Loucy (cell line): Measurements from ENCODE around the gene NEK6.

Source experiments
- H2AFZ ChIP-seq: fragments of 200-600 bp; sonication (generic); 2 replicates; pipeline ENCODE4 v1.6.0; 2016; ENCODE audit warnings: antibody characterized with exemption, mild to moderate bottlenecking, low read length, moderate library complexity
- H3F3A ChIP-seq: fragments of 200-600 bp; 2 replicates; pipeline ENCODE4 v1.6.0; 2016; ENCODE audit warnings: antibody characterized with exemption, low read depth, mild to moderate bottlenecking
- H3K27me3 ChIP-seq: fragments of 200-600 bp; sonication (generic); 2 replicates; pipeline ENCODE4 v1.6.1; 2014; ENCODE audit warnings: low read length, mild to moderate bottlenecking; ENCODE audit not compliant: insufficient read depth, poor library complexity, severe bottlenecking
- H3K36me3 ChIP-seq: fragments of 200-600 bp; sonication (generic); 2 replicates; pipeline ENCODE4 v1.6.1; 2016; ENCODE audit warnings: low read length; ENCODE audit not compliant: insufficient read depth
- H3K4me1 ChIP-seq: fragments of 200-600 bp; sonication (generic); 2 replicates; pipeline ENCODE4 v1.5.1; 2014; ENCODE audit warnings: low read length, mild to moderate bottlenecking; ENCODE audit not compliant: insufficient read depth, poor library complexity, severe bottlenecking
- H3K4me2 ChIP-seq: fragments of 200-600 bp; sonication (generic); 2 replicates; pipeline ENCODE4 v1.6.0; 2014; ENCODE audit warnings: antibody characterized with exemption, low read length, low read depth, mild to moderate bottlenecking; ENCODE audit not compliant: poor library complexity, severe bottlenecking
- H3K4me3 ChIP-seq: fragments of 200-600 bp; sonication (generic); 2 replicates; pipeline ENCODE4 v1.5.1; 2014; ENCODE audit warnings: low read length, mild to moderate bottlenecking, mixed read lengths; ENCODE audit not compliant: poor library complexity, severe bottlenecking
- H3K79me2 ChIP-seq: fragments of 200-600 bp; sonication (generic); 2 replicates; pipeline ENCODE4 v1.6.1; 2014; ENCODE audit warnings: low read length; ENCODE audit not compliant: insufficient read depth
- H3K9ac ChIP-seq: fragments of 200-600 bp; sonication (generic); 2 replicates; pipeline ENCODE4 v1.6.0; 2014; ENCODE audit warnings: mild to moderate bottlenecking, low read depth, low read length, moderate library complexity; ENCODE audit not compliant: poor library complexity, severe bottlenecking
- H3K9me2 ChIP-seq: fragments of 200-600 bp; sonication (generic); replicated peaks from 2 replicates; pipeline ENCODE4 v1.6.1; 2016; ENCODE audit warnings: low read depth, low read length, mixed read lengths
- H3K9me3 ChIP-seq: fragments of 200-600 bp; sonication (generic); 2 replicates; pipeline ENCODE4 v1.6.1; 2014; ENCODE audit warnings: mild to moderate bottlenecking, antibody characterized with exemption, low read length, low read depth; ENCODE audit not compliant: insufficient read depth
- H4K20me1 ChIP-seq: fragments of 200-600 bp; sonication (generic); 2 replicates; pipeline ENCODE4 v1.6.0; 2014; ENCODE audit warnings: antibody characterized with exemption, low read length, mild to moderate bottlenecking; ENCODE audit not compliant: insufficient read depth, poor library complexity, severe bottlenecking
- CTCF ChIP-seq: fragments of 200-600 bp; sonication (generic); conservative IDR thresholded peaks from 2 replicates; pipeline ENCODE4 v1.5.1; 2014; ENCODE audit warnings: mild to moderate bottlenecking, antibody characterized with exemption, low read length
- EZH2phosphoT487 ChIP-seq: fragments of 200-600 bp; IDR thresholded peaks from 2 replicates; pipeline ENCODE4 v1.6.1; 2018; ENCODE audit warnings: antibody characterized with exemption, mild to moderate bottlenecking, moderate library complexity, borderline replicate concordance

NEK6 gene

GRCh38 chr9:124389146-124389939 lies 131.6 kb downstream of the NEK6 start:
- no peaks in the 10 kb centered on the region for H3K9me2 ChIP-seq
- no peak overlapping the region for H3K9ac ChIP-seq
- H3K79me2 ChIP-seq = peaks cover 98% of the 10 kb centered on the region
- no peak overlapping the region for H3K4me3 ChIP-seq
- no peak overlapping the region for H2AFZ ChIP-seq
- TF ChIP-seq EZH2phosphoT487 (no peak), CTCF (no peak)
- H3K4me1 ChIP-seq = peaks cover 19% of the 10 kb centered on the region
- no peak overlapping the region for H3K4me2 ChIP-seq
- peaks cover 29% of the 10 kb centered on the region for H4K20me1 ChIP-seq
- H3K27me3 ChIP-seq = no peaks in the 10 kb centered on the region
- H3K9me3 ChIP-seq = no peaks in the 10 kb centered on the region
- H3F3A ChIP-seq = no peaks in the 10 kb centered on the region
- peaks cover 16% of the 10 kb centered on the region; the same call in 1 of the 2 replicates for H3K36me3 ChIP-seq

- Histone ChIP-seq H3K9ac (no peak overlapping the region), H3F3A (no peaks in the 10 kb centered on the region), H3K79me2 (peaks cover 94% of the 10 kb centered on the region), H2AFZ (no peak overlapping the region), H3K36me3 (peaks cover 12% of the 10 kb centered on the region; the same call in 1 of the 2 replicates), H3K4me1 (peaks cover 26% of the 10 kb centered on the region), H3K4me2 (no peak overlapping the region), H3K4me3 (no peak overlapping the region), H3K9me3 (no peaks in the 10 kb centered on the region), H4K20me1 (peaks cover 34% of the 10 kb centered on the region), H3K9me2 (no peaks in the 10 kb centered on the region), H3K27me3 (no peaks in the 10 kb centered on the region)
- TF ChIP-seq CTCF (no peak), EZH2phosphoT487 (no peak)
These were observed 133.3 kb downstream of the NEK6 start for GRCh38 chr9:124390794-124391658.

- H3K9ac ChIP-seq = no peak overlapping the region
- no peak overlapping the region for H3K4me2 ChIP-seq
- no peaks in the 10 kb centered on the region for H3K9me3 ChIP-seq
- no peaks in the 10 kb centered on the region for H3K27me3 ChIP-seq
- H3K4me3 ChIP-seq = no peak overlapping the region
- H3F3A ChIP-seq = no peaks in the 10 kb centered on the region
- H3K9me2 ChIP-seq = no peaks in the 10 kb centered on the region
- H3K4me1 ChIP-seq = peaks cover 26% of the 10 kb centered on the region
- H3K36me3 ChIP-seq = peaks cover 21% of the 10 kb centered on the region; the same call in 1 of the 2 replicates
- peaks cover 30% of the 10 kb centered on the region for H4K20me1 ChIP-seq
- no peak overlapping the region for H2AFZ ChIP-seq
- H3K79me2 ChIP-seq = peaks cover 94% of the 10 kb centered on the region
- TF ChIP-seq EZH2phosphoT487 = no peak
These were observed 134.6 kb downstream of the NEK6 start for GRCh38 chr9:124392254-124392870.
